ENCODE data around the gene TRIP12. TPM values are rescaled to one million over a fixed set of nuclear protein-coding genes. Genes with fewer than 3 reads are reported as not detected.
"Not testable (repeated sequence)": the region's sequence is repeated elsewhere in the genome, so short reads cannot be mapped to it uniquely, and the experiment has no call there.

TRIP12 gene
- total and polyA plus RNA-seq, 7 donors, result 27.5 to 297 (median 224) TPM

- ATAC-seq (no peak), DNase-seq (no peak)
- TF ChIP-seq, protein P1, sequence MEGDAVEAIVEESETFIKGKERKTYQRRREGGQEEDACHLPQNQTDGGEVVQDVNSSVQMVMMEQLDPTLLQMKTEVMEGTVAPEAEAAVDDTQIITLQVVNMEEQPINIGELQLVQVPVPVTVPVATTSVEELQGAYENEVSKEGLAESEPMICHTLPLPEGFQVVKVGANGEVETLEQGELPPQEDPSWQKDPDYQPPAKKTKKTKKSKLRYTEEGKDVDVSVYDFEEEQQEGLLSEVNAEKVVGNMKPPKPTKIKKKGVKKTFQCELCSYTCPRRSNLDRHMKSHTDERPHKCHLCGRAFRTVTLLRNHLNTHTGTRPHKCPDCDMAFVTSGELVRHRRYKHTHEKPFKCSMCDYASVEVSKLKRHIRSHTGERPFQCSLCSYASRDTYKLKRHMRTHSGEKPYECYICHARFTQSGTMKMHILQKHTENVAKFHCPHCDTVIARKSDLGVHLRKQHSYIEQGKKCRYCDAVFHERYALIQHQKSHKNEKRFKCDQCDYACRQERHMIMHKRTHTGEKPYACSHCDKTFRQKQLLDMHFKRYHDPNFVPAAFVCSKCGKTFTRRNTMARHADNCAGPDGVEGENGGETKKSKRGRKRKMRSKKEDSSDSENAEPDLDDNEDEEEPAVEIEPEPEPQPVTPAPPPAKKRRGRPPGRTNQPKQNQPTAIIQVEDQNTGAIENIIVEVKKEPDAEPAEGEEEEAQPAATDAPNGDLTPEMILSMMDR (IDR thresholded peaks at IDR 0.05), result no peak
- H3K36me3 ChIP-seq (ENCODE audit: insufficient read depth in 1 of 2, low read depth in 1 of 2), result peaks cover 17 to 96% of the 10 kb centered on the region in 2 donors
- WGBS, 3 donors, result 93 to 96% (median 95%) methylated on average over 3 of the region's 3 CpGs
- no peaks in the 10 kb centered on the region for H3K27me3 ChIP-seq (ENCODE audit: insufficient read depth in 3 of 3, low read length in 2 of 3)
- no peaks in the 10 kb centered on the region for H3K9me3 ChIP-seq
- no peaks in the 10 kb centered on the region for H3K4me1 ChIP-seq
- H3K4me3 ChIP-seq, result no peak overlapping the region
- intact Hi-C loops (cut with DNase I), result no loop called here
- no peak overlapping the region for H3K27ac ChIP-seq
Observed at GRCh38 chr2:229775614-229776313, 146.0 kb downstream of the TRIP12 start.

GRCh38 chr2:229774237-229774636 lies 147.6 kb downstream of the TRIP12 start:
- Histone ChIP-seq H3K36me3 (ENCODE audit: insufficient read depth in 1 of 2, low read depth in 1 of 2) (peaks cover 17 to 100% of the 10 kb centered on the region in 2 donors), H3K9me3 (no peaks in the 10 kb centered on the region), H3K4me3 (no peak overlapping the region), H3K4me1 (no peaks in the 10 kb centered on the region), H3K27me3 (ENCODE audit: insufficient read depth in 3 of 3, low read length in 2 of 3) (no peaks in the 10 kb centered on the region), H3K27ac (no peak overlapping the region)
- intact Hi-C loops (cut with DNase I), result no loop called here
- DNase-seq (no peak), ATAC-seq (no peak)
- WGBS, 3 donors, result 91 to 100% (median 98%) methylated on average over 1 of the region's 1 CpG
- TF ChIP-seq, protein P1 (IDR thresholded peaks at IDR 0.05), result no peak

DNA sequence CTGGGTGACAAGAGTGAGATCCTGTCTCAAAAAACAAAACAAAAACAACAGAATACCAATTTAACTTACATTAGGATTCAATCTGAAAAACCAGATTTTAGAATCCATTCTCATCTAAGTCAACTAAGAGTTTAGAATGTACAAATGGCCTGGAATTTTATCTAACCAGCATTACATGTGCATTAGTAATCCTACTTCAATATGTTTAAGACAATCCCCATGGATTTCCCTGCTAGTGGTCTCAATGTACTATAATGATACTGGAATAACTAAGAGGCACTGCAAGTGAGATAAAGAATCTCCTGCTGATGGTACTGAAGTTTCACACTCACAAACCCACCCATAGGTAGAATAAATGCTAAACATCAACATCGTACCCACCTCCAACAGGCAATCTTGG lies 153.6 kb downstream of the TRIP12 start:
- ATAC-seq (no peak), DNase-seq (no peak)
- Histone ChIP-seq H3K27me3 (ENCODE audit: insufficient read depth in 3 of 3, low read length in 2 of 3) (no peaks in the 10 kb centered on the region), H3K36me3 (ENCODE audit: insufficient read depth in 1 of 2, low read depth in 1 of 2) (peaks cover 15 to 100% of the 10 kb centered on the region in 2 donors), H3K27ac (no peak overlapping the region), H3K4me1 (no peaks in the 10 kb centered on the region), H3K9me3 (no peaks in the 10 kb centered on the region), H3K4me3 (no peak overlapping the region)
- TF ChIP-seq, protein P1 (IDR thresholded peaks at IDR 0.05), result no peak
- intact Hi-C loops (cut with DNase I), result no loop called here
- 95 to 100% (median 96%) methylated on average over 1 of the region's 1 CpG for WGBS, 3 donors

DNA sequence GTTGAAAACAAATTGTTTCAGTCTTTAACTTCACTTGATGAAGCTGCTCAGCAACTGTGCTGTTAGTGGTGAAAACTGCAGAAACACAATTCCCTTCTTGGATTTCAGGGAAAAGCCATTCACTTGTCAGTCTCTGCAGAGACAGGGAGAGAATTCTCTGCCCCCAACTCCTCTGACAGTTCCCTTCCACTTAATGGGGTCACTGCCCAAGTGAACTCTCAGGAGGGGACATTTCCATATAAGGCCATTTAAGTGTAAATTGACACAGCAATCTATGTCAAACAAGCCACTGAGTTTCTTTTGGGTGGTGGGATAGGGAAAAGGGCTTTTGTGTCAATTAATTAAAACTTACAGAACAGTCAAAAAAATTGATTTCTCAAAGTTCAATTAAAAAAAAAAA lies 156.1 kb downstream of the TRIP12 start:
- no peak for ATAC-seq
- H3K4me3 ChIP-seq, result no peak overlapping the region
- H3K27me3 ChIP-seq (ENCODE audit: insufficient read depth in 3 of 3, low read length in 2 of 3), result no peaks in the 10 kb centered on the region
- peaks cover 10 to 80% of the 10 kb centered on the region in 2 donors for H3K36me3 ChIP-seq (ENCODE audit: insufficient read depth in 1 of 2, low read depth in 1 of 2)
- intact Hi-C loops (cut with DNase I), result no loop called here
- H3K27ac ChIP-seq, result no peak overlapping the region
- DNase-seq, result no peak
- TF ChIP-seq, protein P1 (IDR thresholded peaks at IDR 0.05), result no peak
- no peaks in the 10 kb centered on the region for H3K4me1 ChIP-seq
- no peaks in the 10 kb centered on the region for H3K9me3 ChIP-seq

GRCh38 chr2:229761663-229762062 lies 160.1 kb downstream of the TRIP12 start:
- TF ChIP-seq, protein P1 (IDR thresholded peaks at IDR 0.05), result no peak
- Histone ChIP-seq H3K9me3 (no peaks in the 10 kb centered on the region), H3K27me3 (ENCODE audit: insufficient read depth in 3 of 3, low read length in 2 of 3) (no peaks in the 10 kb centered on the region), H3K4me3 (no peak overlapping the region), H3K4me1 (no peaks in the 10 kb centered on the region), H3K27ac (no peak overlapping the region), H3K36me3 (ENCODE audit: insufficient read depth in 1 of 2, low read depth in 1 of 2) (peaks cover 6 to 40% of the 10 kb centered on the region in 2 donors)
- intact Hi-C loops (cut with DNase I), result no loop called here
- ATAC-seq (no peak), DNase-seq (no peak)
- 70 to 74% (median 72%) methylated on average over 1 of the region's 1 CpG for WGBS, 3 donors

- H3K27ac ChIP-seq; DNase-seq; H3K4me1 ChIP-seq; H3K4me3 ChIP-seq; ATAC-seq; intact Hi-C loops (cut with DNase I); H3K36me3 ChIP-seq (ENCODE audit: insufficient read depth in 1 of 2, low read depth in 1 of 2); H3K27me3 ChIP-seq (ENCODE audit: insufficient read depth in 3 of 3, low read length in 2 of 3); H3K9me3 ChIP-seq: not testable (repeated sequence)
- 96 to 97% (median 97%) methylated on average over 10 of the region's 10 CpGs for WGBS, 3 donors
Observed at GRCh38 chr2:229757462-229757861, 164.3 kb downstream of the TRIP12 start.

All from psoas muscle (tissue), 8 donors.